SHP77 treated with DMSO at 0.1 percent for 48 hours (cell line): ENCODE results near the gene FAM110C.
"Not testable (repeated sequence)": the region's sequence is repeated elsewhere in the genome, so short reads cannot be mapped to it uniquely, and the experiment has no call there.

Source experiments
- DNase-seq: peaks from one replicate; lab custom pipeline; 2025; lab: John Stamatoyannopoulos, UW

The FAM110C gene

GRCh38 chr2:42788-43187, 3.5 kb downstream of the FAM110C start:
- no peak for DNase-seq

DNA sequence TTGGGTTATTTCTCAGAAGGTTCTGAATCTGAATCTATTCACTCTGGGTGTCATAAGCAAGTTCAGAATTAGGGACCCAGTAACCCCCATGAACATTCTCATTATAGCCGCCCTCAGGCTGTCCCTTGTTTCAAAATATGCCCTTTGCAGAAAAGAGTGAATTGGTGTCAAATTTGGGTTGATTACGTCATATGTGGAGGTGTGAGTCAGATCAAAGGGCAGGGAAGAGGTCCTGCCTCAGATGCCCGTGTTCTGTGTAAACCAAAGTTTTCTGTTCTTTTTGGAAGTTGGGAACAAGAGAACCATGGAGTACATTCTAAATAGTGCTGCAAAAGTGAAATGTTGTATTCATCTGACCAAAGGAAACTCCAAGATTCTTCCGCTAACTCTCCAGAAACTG, 5.8 kb downstream of the FAM110C start:
- no peak for DNase-seq

DNA sequence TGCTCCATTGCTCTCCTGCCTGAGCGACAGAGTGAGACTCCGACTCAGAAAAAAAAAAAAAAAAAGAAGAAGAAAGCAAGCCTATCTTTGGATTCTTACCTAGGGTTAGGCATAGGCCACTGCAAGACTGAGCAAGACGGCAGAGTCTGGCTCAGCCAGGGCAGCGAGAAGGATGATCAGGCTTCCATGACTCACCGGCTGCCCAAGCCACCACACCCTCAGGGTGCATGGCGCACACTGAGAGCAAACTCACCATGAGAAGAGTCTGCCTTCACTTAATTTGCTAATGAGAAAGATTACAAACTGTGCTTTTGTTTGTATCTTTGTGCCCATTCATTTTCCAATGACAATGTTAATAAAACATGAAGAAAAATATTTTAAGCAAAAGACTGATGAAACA, 8.2 kb downstream of the FAM110C start:
- no peak for DNase-seq

DNA sequence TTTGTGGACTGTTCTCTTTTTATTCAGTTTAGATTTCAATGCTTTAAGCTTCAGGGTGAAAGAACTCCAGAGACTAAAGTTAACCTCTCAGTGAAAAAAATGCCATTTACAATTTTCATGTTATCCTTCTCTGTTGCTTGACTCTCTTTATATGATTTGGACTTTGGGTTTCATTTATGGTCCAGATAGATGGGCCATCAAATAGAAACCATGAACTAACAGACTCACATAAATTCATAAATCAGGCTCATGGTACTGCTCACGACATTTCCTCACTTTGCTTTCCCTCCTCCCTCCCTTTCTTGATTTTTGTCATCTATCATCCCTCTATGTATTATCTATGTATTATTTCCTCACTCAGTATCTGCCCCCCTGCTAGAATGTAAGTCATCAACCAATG, 10.0 kb downstream of the FAM110C start:
- no peak for DNase-seq

DNA sequence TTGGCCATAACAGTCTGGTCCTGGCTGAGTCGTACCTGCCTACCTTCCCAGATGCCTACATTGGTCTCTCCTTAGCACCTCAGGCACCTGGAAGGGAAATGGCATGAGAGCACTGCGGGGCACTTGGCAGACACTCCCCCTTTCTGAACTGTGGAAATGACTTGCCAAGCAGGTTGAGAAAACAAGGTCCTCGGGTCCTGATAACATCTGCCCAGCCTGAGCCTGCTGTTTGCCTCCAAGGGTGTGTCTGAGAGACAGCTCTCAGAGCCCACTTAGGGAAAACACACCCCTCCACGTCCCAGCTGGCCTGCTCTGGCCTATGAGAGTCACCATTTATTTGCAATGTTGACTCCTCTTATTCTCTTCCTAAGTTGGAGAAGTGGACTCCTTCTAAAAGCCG, 10.5 kb downstream of the FAM110C start:
- DNase-seq, result no peak

- DNase-seq, result no peak
Measured at GRCh38 chr2:33620-34019, 12.7 kb downstream of the FAM110C start.

GRCh38 chr2:32068-32467, 14.2 kb downstream of the FAM110C start:
- no peak for DNase-seq

DNA sequence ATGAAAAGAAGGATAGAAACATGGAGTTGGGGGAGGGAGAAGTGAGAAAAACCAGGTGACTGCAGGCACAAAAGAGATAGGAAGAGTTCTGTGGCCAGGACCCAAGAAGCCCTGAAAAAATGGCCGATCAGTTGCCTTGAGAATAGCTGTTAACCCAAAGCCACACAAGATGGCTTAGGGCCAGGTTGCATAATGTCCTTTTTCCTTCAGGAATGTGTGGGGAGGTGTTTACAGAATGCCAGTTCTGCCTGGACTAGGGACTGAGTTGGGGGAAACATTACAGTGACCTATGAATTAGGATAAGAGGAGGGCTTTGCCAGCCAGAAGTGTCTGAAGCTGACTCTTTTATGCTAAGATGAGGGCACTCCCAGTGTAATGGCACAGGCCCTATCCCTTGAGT, 17.1 kb downstream of the FAM110C start:
- DNase-seq, result no peak

- DNase-seq, result no peak
Measured at GRCh38 chr2:28406-28975, 17.8 kb downstream of the FAM110C start.

- DNase-seq, result no peak
Measured at GRCh38 chr2:26891-27290, 19.4 kb downstream of the FAM110C start.

GRCh38 chr2:25543-25942, 20.8 kb downstream of the FAM110C start:
- DNase-seq, result no peak

- DNase-seq, result not testable (repeated sequence)
Measured at GRCh38 chr2:24591-24990, 21.7 kb downstream of the FAM110C start.

DNA sequence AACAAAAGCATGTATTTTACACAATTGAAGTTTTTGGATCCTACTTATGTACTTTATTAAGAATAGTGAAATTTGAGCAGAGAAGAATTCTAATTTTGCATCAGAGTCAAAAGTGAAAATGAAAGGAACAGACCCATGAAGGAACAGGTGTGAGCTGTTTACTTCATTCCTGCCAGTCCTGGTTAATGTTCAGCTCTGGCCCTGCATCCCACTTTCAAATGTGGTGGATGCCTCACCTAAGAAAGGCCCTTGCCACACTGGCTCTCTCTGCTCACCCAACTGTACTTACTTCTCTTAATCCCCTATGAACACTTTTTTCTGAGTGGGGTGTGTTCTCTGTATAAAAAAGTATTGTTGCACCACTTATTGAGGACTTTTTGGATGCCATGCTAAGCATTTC, 22.2 kb downstream of the FAM110C start:
- no peak for DNase-seq

GRCh38 chr2:23283-23682, 23.0 kb downstream of the FAM110C start:
- DNase-seq, result no peak

DNA sequence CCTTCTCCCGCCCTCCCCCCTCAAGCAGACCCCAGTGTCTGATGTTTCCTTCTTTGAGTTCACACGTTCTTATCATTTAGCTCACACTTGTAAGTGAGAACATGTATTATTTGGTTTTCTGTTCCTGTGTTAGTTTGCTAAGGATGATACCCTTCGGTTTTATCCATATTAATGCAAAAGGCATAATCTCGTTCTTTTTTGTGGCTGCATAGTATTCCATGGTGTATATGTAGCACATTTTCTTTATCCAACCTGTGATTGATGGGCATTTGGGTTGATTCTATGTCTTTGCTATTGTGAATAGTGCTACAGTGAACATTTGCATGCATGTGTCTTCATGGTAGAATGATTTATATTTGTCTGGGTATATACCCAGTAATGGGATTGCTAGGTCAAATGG, 24.1 kb downstream of the FAM110C start:
- not testable (repeated sequence) for DNase-seq

DNA sequence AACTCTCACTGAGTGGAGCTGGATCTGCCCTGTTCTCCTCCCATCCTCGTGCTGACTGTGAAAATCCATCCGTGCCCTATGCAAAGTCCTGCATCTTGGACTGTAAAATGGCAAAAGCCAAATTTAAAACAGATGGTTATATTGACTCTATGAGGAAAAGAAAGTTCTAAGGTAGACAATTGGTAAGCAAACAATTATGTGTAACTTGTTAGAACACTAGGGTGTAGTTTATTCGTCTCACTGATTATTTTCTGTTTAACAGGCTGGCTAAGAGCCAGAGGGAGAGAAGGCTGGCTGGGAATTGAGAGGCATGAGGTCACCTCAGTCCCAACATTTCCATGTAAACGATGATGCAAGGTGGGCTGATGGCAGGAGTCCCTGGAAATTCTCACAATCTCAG, 26.0 kb downstream of the FAM110C start:
- DNase-seq, result not testable (repeated sequence)

- no peak for DNase-seq
Measured at GRCh38 chr2:19505-19904, 26.8 kb downstream of the FAM110C start.

GRCh38 chr2:18402-19271, 27.7 kb downstream of the FAM110C start:
- no peak for DNase-seq

- DNase-seq, result not testable (repeated sequence)
Measured at GRCh38 chr2:15916-16315, 30.4 kb downstream of the FAM110C start.

DNA sequence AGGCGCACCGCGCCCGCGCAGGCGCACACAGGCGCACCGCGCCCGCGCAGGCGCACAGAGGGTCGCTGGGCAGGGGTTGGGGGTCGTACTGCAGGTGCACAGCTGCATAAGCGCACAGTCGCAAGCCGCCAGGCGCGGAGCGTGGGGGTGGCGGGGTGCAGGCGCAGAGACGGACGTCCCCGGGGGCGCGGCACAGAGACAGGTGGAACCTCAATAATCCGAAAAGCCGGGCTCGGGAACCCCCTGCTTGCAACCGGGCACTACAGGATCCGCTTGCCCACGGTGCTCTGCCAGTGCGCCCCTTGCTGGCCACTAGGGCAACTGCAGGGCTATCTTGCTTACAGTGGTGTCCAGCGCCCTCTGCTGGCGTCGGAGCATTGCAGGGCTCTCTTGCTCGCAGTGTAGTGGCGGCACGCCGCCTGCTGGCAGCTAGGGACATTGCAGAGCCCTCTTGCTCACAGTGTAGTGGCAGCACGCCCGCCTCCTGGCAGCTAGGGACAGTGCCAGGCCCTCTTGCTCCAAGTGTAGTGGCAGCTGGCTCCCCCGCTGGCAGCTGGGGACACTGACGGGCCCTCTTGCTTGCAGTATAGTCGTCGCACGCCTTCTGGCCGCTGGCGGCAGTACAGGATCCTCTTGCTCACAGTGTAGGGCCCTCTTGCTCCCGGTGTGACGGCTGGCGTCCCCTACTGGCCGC, 34.9 kb downstream of the FAM110C start:
- no peak for DNase-seq

- no peak for DNase-seq
Measured at GRCh38 chr2:10222-10875, 36.0 kb downstream of the FAM110C start.
